ENCODE data around the gene TMEM232. TPM values are rescaled to one million over a fixed set of nuclear protein-coding genes. Genes with fewer than 3 reads are reported as not detected.

The TMEM232 gene
- 0.86 TPM in 1 of 2 replicates, not detected in the other for total RNA-seq

GRCh38 chr5:110726249-110727024 lies at the start of gene TMEM232:
TSS of gene TMEM232 (minus strand) at chr5:110726671. CDS start at chr5:110667352, 59,319 bp downstream.
- H3K4me3 ChIP-seq (ENCODE audit: low read depth, low read length) = peak within 1 kb of the TSS; percentile 70
- TF ChIP-seq, protein P1, sequence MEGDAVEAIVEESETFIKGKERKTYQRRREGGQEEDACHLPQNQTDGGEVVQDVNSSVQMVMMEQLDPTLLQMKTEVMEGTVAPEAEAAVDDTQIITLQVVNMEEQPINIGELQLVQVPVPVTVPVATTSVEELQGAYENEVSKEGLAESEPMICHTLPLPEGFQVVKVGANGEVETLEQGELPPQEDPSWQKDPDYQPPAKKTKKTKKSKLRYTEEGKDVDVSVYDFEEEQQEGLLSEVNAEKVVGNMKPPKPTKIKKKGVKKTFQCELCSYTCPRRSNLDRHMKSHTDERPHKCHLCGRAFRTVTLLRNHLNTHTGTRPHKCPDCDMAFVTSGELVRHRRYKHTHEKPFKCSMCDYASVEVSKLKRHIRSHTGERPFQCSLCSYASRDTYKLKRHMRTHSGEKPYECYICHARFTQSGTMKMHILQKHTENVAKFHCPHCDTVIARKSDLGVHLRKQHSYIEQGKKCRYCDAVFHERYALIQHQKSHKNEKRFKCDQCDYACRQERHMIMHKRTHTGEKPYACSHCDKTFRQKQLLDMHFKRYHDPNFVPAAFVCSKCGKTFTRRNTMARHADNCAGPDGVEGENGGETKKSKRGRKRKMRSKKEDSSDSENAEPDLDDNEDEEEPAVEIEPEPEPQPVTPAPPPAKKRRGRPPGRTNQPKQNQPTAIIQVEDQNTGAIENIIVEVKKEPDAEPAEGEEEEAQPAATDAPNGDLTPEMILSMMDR (conservative IDR thresholded peaks at IDR 0.05; ENCODE audit: low read depth, low read length) = no peak
- DNase-seq (ENCODE audit: low read depth) = peak; percentile 61

- TF ChIP-seq, protein P1 (conservative IDR thresholded peaks at IDR 0.05; ENCODE audit: low read depth, low read length) = no peak
- H3K4me3 ChIP-seq (ENCODE audit: low read depth, low read length) = no peak overlapping the region
- DNase-seq (ENCODE audit: low read depth) = no peak
These were observed 43.8 kb upstream of the TMEM232 start for GRCh38 chr5:110770286-110770685.

- no peak overlapping the region for H3K4me3 ChIP-seq (ENCODE audit: low read depth, low read length)
- no peak for DNase-seq (ENCODE audit: low read depth)
- TF ChIP-seq, protein P1 (conservative IDR thresholded peaks at IDR 0.05; ENCODE audit: low read depth, low read length) = no peak
These were observed 42.7 kb upstream of the TMEM232 start for GRCh38 chr5:110769000-110769681.

GRCh38 chr5:110768138-110768860 lies 41.8 kb upstream of the TMEM232 start:
- TF ChIP-seq, protein P1 (conservative IDR thresholded peaks at IDR 0.05; ENCODE audit: low read depth, low read length) = no peak
- DNase-seq (ENCODE audit: low read depth) = no peak
- no peak overlapping the region for H3K4me3 ChIP-seq (ENCODE audit: low read depth, low read length)

DNA sequence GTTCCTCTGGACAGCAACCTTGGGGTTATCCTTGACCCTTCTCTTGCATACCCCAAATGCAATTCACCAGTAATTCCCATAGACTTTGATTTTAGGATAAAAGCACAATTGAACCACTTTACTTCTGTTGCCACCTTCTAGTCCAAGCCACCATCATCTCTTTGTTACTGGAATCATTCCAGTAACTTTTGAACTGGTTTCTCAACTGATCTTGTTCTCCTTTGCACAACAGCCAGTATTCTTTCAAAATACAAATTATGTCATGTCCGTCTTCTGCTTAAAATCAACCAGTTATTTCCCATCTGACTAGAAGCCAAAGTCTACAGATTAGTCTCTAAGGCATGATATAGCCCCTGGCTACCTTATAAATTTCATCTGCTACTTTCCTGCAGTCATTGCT lies 33.7 kb upstream of the TMEM232 start:
- TF ChIP-seq, protein P1 (conservative IDR thresholded peaks at IDR 0.05; ENCODE audit: low read depth, low read length) = no peak
- H3K4me3 ChIP-seq (ENCODE audit: low read depth, low read length) = no peak overlapping the region
- DNase-seq (ENCODE audit: low read depth) = no peak

DNA sequence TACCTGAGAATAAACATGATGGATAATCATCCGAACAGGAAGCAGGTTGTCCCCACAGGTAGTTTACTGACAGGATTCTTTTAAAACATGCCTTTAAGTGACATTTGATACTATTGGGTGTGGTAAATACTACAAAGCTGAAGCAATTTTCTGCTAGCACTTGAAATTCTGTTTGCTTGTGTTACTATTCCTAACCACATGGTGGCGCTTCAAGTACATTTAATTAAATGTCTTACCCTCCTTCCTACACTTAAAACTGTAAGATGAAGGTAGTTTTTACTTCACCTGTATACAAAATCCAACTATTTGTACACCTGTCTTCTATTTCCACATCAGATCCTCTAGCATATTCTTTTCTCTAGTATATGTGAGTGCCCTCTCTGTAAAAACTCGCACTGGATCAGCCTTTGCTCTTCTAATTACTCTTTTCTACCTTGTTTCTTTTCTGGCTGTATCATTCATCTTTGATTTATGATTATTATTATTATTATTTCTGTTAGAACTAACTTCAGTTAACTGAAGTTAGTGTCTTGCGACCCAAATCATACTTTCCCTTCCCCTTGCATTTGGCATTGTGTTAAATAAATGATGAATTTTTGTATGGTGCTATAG lies 30.8 kb upstream of the TMEM232 start:
- no peak overlapping the region for H3K4me3 ChIP-seq (ENCODE audit: low read depth, low read length)
- no peak for DNase-seq (ENCODE audit: low read depth)
- TF ChIP-seq, protein P1 (conservative IDR thresholded peaks at IDR 0.05; ENCODE audit: low read depth, low read length) = peak; percentile 67

Data from epithelial cell of proximal tubule (primary cell).